ENCODE data around the gene SLC2A1.

- TF ChIP-seq EZH2 (IDR thresholded peaks at IDR 0.05; ENCODE audit: low read length): no peak
- TF ChIP-seq, protein P1, sequence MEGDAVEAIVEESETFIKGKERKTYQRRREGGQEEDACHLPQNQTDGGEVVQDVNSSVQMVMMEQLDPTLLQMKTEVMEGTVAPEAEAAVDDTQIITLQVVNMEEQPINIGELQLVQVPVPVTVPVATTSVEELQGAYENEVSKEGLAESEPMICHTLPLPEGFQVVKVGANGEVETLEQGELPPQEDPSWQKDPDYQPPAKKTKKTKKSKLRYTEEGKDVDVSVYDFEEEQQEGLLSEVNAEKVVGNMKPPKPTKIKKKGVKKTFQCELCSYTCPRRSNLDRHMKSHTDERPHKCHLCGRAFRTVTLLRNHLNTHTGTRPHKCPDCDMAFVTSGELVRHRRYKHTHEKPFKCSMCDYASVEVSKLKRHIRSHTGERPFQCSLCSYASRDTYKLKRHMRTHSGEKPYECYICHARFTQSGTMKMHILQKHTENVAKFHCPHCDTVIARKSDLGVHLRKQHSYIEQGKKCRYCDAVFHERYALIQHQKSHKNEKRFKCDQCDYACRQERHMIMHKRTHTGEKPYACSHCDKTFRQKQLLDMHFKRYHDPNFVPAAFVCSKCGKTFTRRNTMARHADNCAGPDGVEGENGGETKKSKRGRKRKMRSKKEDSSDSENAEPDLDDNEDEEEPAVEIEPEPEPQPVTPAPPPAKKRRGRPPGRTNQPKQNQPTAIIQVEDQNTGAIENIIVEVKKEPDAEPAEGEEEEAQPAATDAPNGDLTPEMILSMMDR (optimal IDR thresholded peaks at IDR 0.05 in 1 of 3, IDR thresholded peaks at IDR 0.05 in 1 of 3, conservative IDR thresholded peaks at IDR 0.05 in 1 of 3; ENCODE audit: extremely low read depth in 1 of 3, insufficient read depth in 2 of 3, low read length in 3 of 3): no peak
Measured at GRCh38 chr1:42975561-42976225, 17.0 kb upstream of the SLC2A1 start.
